Tibial nerve (tissue), 4 donors: ENCODE results near the gene KLF18.

Source experiments
- CTCF ChIP-seq, 5 experiments: fragments of 200-600 bp in 3 of 5; fragments of 450-650 bp in 2 of 5; sonication (generic) in 3 of 5; IDR thresholded peaks; one replicate each; pipeline ENCODE4 v1.5.1; 2016 to 2019; ENCODE audit warnings: antibody characterized with exemption in 5 of 5, mild to moderate bottlenecking in 3 of 5, moderate library complexity in 2 of 5
- EP300 ChIP-seq, 2 donors: sonication (generic); formaldehyde crosslinking; IDR thresholded peaks; one replicate each; pipeline ENCODE4 v1.6.1; 2017; ENCODE audit warnings: antibody characterized with exemption in 2 of 2, mild to moderate bottlenecking in 1 of 2

- TF ChIP-seq CTCF (IDR thresholded peaks at IDR 0.05) (no peak), EP300 (IDR thresholded peaks at IDR 0.05) (no peak)
These were observed 5.5 kb downstream of the KLF18 start for GRCh38 chr1:44135886-44136285.
